HL-60 (cell line): ENCODE measurements around the gene TMTC1.

Experiments used
- CTCF ChIP-seq: IDR thresholded peaks from one replicate; pipeline ENCODE4 v1.5.1; 2011; ENCODE audit warnings: low read length, control low read depth, inconsistent platforms; ENCODE audit not compliant: insufficient read depth
- POLR2AphosphoS5 ChIP-seq: IDR thresholded peaks from 2 replicates; pipeline ENCODE4 v1.6.1; 2012; ENCODE audit warnings: low read depth
- REST ChIP-seq: IDR thresholded peaks from 2 replicates; pipeline ENCODE4 v1.6.1; 2012; ENCODE audit warnings: low read depth; ENCODE audit not compliant: insufficient replicate concordance
- SPI1 ChIP-seq: IDR thresholded peaks from 2 replicates; pipeline ENCODE4 v1.6.1; 2012; ENCODE audit warnings: low read depth, mild to moderate bottlenecking, borderline replicate concordance

GRCh38 chr12:29762637-29763300 is 21.0 kb downstream of the TMTC1 start:
- no peak for TF ChIP-seq CTCF
- TF ChIP-seq POLR2AphosphoS5, result no peak
- no peak for TF ChIP-seq SPI1
- no peak for TF ChIP-seq REST
